ENCODE results near the gene CLEC4F.

- TF ChIP-seq CTCF (IDR thresholded peaks at IDR 0.05) (no peak), POLR2A (IDR thresholded peaks at IDR 0.05) (no peak)
These were observed 45.3 kb downstream of the CLEC4F start for GRCh38 chr2:70775141-70775540.
